ENCODE data around the gene ACSM3. TPM values are rescaled to one million over a fixed set of nuclear protein-coding genes. Genes with fewer than 3 reads are reported as not detected.

The ACSM3 gene
- total RNA-seq, 3 donors from 2014 or later = 0.80 to 60.2 (median 22.9) TPM

DNA sequence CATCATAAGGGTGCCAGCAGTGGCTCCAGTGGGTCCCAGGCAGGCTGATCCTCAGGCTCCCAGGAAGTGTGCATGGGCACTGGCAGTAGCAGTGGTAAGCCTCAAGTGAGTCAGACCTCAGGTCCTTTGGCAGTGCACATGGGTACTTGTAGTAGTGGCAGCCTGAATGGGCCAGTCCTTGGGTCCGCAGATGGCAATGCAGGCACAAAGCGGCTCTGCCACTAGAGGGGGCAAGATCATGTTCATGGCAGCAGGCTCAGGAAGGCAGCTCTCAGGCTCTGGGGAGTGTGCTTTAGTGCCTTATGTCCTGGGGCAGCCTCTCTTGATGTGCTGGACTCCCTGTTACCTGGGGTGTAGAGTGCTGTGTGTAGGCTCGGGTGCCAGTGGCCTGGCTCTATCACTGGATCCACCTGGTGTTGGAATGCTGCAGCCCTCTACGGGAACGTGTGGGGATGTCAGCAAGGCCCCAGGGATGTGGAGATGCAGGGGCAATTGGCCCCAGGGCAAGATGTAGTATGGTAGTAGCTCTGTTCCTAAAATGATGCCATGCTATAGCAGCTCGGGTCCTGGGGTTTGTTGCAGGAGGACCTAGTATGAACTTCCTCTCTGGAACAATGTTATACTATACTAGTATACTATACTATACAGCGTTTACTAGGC is 11.0 kb downstream of the ACSM3 start:
- Histone ChIP-seq H3K4me3 (no peak overlapping the region), H3K4me1 (no peaks in the 10 kb centered on the region), H3K36me3 (no peaks in the 10 kb centered on the region), H3K27ac (no peak overlapping the region), H3K9me3 (no peaks in the 10 kb centered on the region), H3K27me3 (no peaks in the 10 kb centered on the region)
- TF ChIP-seq POLR2A (IDR thresholded peaks at IDR 0.05) (no peak), POLR2AphosphoS5 (IDR thresholded peaks at IDR 0.05) (no peak)
- TF ChIP-seq, protein P1, sequence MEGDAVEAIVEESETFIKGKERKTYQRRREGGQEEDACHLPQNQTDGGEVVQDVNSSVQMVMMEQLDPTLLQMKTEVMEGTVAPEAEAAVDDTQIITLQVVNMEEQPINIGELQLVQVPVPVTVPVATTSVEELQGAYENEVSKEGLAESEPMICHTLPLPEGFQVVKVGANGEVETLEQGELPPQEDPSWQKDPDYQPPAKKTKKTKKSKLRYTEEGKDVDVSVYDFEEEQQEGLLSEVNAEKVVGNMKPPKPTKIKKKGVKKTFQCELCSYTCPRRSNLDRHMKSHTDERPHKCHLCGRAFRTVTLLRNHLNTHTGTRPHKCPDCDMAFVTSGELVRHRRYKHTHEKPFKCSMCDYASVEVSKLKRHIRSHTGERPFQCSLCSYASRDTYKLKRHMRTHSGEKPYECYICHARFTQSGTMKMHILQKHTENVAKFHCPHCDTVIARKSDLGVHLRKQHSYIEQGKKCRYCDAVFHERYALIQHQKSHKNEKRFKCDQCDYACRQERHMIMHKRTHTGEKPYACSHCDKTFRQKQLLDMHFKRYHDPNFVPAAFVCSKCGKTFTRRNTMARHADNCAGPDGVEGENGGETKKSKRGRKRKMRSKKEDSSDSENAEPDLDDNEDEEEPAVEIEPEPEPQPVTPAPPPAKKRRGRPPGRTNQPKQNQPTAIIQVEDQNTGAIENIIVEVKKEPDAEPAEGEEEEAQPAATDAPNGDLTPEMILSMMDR (IDR thresholded peaks at IDR 0.05) = no peak
- intact Hi-C loops (cut with DNase I; ENCODE audit: low total_unique reads) = no loop called here
- peak in 1 of 2 donors; percentile 63 for DNase-seq (ENCODE audit: low spot score in 2 of 2)

DNA sequence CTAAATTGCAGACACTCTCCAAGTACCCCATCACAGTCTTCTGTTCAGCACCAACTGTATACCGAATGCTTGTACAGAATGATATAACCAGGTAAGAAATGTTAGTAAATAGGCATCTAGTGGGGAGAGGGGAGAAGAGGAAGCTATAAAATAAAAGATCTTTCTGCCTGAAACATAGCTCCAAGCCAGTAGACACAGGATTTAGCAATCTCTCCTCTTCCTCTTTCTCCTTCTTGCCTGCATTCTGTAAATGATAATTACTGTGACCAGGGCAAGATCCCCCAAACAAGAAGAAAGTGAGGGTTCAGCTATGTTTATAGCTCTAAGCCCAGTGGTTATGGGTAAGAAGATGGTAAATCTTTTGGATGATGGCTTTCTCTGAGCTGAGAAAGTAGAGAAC is 17.9 kb downstream of the ACSM3 start:
- Histone ChIP-seq H3K27ac (no peak overlapping the region), H3K36me3 (no peaks in the 10 kb centered on the region), H3K4me1 (no peaks in the 10 kb centered on the region), H3K4me3 (no peak overlapping the region), H3K9me3 (no peaks in the 10 kb centered on the region), H3K27me3 (no peaks in the 10 kb centered on the region)
- intact Hi-C loops (cut with DNase I; ENCODE audit: low total_unique reads) = no loop called here
- no peak for DNase-seq (ENCODE audit: low spot score in 2 of 2)
- TF ChIP-seq POLR2AphosphoS5 (IDR thresholded peaks at IDR 0.05) (no peak), POLR2A (IDR thresholded peaks at IDR 0.05) (no peak)
- TF ChIP-seq, protein P1 (IDR thresholded peaks at IDR 0.05) = no peak

DNA sequence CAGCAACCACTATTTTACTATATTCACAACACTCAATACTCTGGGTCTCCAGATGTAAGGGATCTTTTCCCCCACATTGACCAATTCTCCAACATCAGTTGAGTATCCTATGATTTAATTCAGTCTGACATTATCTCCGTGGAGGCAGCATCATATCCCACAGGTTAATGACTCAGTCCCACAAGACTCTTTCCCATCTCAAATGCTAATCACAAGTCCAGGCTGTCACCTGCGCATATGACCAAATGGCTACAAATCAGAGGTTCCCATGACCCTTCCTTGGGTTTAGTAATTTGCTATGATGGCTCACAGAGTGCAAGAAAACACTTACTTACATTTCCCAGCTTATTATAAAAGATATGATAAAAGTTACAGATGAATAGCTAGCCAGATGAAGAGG is 18.7 kb downstream of the ACSM3 start:
- intact Hi-C loops (cut with DNase I; ENCODE audit: low total_unique reads) = no loop called here
- no peak overlapping the region for H3K27ac ChIP-seq

DNA sequence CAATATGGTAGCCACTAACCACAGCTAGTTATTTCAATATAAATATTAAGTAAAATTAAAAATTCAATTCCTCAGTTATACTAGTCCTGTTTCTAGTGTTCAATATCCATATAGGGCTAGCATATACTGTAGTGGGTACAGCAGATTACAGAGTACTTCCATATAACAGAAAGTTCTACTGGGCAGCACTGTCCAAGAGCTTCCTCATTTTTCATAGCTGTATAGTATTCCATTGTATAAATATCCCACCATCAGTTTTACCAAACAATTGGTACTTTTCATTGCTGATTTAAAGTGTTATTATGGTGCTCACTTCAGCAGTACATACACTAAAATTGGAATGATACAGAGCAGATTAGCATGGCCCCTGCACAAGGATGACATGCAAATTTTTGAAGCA is 20.4 kb downstream of the ACSM3 start:
- no peak for TF ChIP-seq POLR2A (IDR thresholded peaks at IDR 0.05)
- TF ChIP-seq, protein P1 (IDR thresholded peaks at IDR 0.05) = no peak
- Histone ChIP-seq H3K27me3 (no peaks in the 10 kb centered on the region), H3K36me3 (no peaks in the 10 kb centered on the region), H3K4me3 (no peak overlapping the region), H3K9me3 (no peaks in the 10 kb centered on the region), H3K4me1 (no peaks in the 10 kb centered on the region), H3K27ac (no peak overlapping the region)
- no peak for DNase-seq (ENCODE audit: low spot score in 2 of 2)
- intact Hi-C loops (cut with DNase I; ENCODE audit: low total_unique reads) = no loop called here

More for the DNA sequence above, 18.7 kb downstream of the ACSM3 start:
- no peak for TF ChIP-seq POLR2A (IDR thresholded peaks at IDR 0.05)
- TF ChIP-seq, protein P1 (IDR thresholded peaks at IDR 0.05) = no peak
- TF ChIP-seq POLR2AphosphoS5 (IDR thresholded peaks at IDR 0.05) = no peak
- Histone ChIP-seq H3K4me1 (no peaks in the 10 kb centered on the region), H3K9me3 (no peaks in the 10 kb centered on the region), H3K36me3 (no peaks in the 10 kb centered on the region), H3K27me3 (no peaks in the 10 kb centered on the region), H3K4me3 (no peak overlapping the region)
- DNase-seq (ENCODE audit: low spot score in 2 of 2) = no peak

DNA sequence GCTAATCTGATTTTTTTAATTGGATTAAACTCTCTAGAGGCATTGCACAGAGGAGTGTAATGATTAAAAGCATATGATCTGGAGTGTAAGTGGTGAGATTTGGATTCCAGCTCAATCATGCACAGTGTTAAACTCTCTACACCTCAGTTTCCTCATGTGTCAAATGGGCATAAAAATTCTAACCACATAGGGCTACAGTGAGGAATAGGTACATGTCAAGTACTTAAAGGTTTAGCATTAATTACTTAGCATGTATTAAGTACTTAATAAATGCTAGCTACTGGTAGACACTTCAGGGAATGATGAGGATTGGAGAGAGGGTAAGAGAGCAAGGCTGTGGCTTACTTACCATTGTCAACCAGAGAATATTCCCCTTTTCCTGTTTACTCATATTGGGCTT is 25.3 kb downstream of the ACSM3 start:
- intact Hi-C loops (cut with DNase I; ENCODE audit: low total_unique reads) = no loop called here
- no peak for TF ChIP-seq POLR2AphosphoS5 (IDR thresholded peaks at IDR 0.05)
- TF ChIP-seq, protein P1 (IDR thresholded peaks at IDR 0.05) = no peak
- TF ChIP-seq POLR2A (IDR thresholded peaks at IDR 0.05) = no peak
- DNase-seq (ENCODE audit: low spot score in 2 of 2) = no peak

More for the DNA sequence above, 25.3 kb downstream of the ACSM3 start:
- Histone ChIP-seq H3K36me3 (no peaks in the 10 kb centered on the region), H3K9me3 (no peaks in the 10 kb centered on the region), H3K4me3 (no peak overlapping the region), H3K27ac (no peak overlapping the region), H3K27me3 (no peaks in the 10 kb centered on the region), H3K4me1 (no peaks in the 10 kb centered on the region)

Data from breast epithelium (tissue), 4 donors.